Measurements from ENCODE around the gene DRD4.
A peak's percentile ranks its signal among the peaks of the same experiment; 100 is the strongest.

DRD4 gene

DNA sequence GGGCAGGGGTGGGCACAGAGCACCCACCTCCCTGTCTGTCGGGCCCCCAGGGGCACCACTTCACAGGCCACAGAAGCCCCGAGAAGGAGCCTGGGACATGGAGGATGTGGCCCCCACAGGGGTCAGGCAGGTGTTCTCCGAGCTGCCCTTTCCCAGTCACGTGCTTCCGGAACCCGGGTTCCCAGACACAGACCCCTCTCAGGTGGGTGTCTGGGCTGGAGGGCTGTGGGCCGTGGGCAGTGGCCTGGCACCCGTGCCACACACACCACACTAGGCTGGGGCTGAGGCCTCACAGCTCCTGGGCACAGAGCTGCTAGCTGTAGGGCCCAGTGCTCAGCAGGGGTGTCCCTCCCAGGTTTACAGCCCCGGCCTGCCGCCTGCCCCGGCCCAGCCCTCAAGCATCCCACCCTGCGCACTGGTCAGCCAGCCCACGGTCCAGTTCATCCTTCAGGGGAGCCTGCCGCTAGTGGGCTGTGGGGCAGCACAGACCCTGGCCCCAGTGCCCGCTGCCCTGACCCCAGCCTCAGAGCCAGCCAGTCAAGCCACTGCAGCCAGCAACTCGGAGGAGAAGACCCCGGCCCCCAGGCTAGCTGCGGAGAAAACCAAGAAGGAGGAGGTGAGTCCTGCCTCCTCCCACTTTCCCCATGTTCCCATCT lies 26.8 kb upstream of the DRD4 start:
- DNase-seq, result no peak

DNA sequence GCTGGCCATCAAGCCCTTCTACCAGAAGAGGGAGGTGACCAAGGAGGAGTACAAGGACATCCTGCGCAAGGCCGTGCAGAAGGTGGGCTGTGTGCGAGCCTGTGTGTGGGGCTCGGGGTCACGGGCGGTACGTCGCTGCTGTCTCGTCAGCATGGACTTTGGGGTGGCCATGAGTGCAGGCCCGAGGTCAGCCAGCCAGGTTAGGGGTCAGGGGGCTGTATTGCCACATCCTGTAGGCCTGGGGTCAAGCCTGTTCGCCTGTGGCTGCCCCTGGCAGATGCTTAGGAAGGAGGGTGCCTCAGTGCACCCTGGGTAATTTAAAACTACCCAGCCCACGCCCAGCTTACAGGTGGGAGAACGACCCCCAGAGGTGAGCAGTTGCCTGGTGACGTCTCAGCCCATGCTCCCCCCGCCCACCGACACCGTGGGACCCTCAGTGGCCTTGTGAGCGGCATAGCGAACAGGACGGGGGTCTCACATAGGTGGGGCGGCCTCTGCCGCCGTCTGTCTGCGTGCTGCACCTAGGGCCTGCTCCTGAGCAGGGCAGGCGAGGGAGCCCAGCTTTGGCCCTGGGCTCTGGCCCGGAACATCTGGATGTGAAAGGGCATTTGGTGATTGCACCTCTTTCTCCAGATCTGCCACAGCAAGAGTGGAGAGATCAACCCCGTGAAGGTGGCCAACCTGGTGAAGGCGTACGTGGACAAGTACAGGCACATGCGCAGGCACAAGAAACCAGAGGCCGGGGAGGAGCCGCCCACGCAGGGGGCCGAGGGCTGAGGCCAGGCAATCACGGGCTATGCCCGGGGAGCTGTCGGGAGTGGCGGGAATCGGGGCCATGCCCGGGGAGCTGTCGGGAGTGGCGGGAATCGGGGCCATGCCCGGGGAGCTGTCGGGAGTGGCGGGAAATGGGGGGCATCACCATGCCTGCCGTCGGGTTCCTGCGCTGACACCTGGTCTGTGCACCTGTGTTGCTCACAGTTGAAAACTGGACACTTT lies 25.8 kb upstream of the DRD4 start:
- no peak for DNase-seq

DNA sequence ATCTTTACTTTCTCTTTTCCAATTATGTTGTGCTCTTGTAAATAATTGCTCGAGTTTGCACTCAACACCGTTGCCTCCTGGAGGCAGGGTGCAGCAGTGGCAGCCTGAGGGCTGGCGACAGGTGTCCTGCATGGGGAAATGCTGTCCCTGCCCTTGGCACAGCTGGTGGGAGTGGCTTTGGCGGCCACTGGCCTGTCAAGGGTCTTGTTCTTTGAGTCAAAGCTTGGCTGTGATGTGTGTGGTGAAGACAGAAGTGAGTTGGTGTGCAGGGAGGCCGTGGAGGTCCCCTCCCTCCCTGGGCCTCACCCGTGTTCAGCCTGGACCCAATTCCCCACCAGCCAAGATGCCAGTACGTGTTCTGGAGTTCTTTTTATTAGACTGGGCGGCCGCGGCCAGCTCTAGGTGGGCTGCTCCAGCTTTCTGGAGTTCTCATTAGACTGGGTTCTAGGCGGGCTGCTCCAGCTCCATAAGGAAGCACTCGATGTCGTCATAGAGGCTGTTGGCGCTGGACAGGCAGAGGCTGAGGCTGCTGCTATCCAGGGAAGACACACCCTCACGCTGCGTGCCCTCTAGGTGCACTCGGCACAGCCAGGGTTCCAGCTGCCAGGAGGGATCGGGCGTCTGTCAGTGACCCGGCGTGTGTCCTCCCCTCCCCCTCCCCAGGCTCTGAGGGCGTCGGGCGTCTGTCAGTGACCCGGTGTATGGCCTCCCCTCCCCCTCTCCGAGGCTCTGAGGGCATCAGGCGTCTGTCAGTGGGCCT lies 24.7 kb upstream of the DRD4 start:
- no peak for DNase-seq

- no peak for DNase-seq
These were observed 24.1 kb upstream of the DRD4 start for GRCh38 chr11:612961-613300.

DNA sequence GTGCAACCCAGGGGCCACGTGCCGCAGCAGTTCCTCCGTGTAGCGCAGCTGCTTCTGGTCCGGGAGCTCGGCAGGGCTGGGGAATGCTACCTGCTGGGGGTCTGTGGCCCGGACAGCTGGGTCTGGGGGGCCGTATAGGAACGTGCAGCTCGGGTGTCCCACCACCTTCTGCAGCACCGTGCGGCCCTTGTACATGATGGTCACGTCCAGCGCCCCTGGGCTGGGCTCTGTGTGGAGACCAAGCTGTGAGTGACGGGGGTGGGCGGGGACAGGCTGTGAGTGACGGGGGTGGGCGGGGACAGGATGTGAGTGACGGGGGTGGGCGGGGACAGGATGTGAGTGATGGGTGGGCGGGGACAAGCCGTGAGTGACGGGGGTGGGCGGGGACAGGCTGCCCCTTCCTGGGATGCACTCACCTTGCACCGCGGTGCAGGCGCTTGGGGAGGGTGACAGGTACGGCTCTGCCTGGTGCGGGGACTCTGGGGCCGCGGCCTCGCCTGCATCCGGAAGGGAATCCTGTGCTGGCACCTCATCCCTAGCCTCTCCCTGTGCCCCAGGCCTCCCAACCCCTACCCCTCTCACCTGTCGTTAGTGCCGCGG lies 23.6 kb upstream of the DRD4 start:
- DNase-seq, result peak; percentile 12

DNA sequence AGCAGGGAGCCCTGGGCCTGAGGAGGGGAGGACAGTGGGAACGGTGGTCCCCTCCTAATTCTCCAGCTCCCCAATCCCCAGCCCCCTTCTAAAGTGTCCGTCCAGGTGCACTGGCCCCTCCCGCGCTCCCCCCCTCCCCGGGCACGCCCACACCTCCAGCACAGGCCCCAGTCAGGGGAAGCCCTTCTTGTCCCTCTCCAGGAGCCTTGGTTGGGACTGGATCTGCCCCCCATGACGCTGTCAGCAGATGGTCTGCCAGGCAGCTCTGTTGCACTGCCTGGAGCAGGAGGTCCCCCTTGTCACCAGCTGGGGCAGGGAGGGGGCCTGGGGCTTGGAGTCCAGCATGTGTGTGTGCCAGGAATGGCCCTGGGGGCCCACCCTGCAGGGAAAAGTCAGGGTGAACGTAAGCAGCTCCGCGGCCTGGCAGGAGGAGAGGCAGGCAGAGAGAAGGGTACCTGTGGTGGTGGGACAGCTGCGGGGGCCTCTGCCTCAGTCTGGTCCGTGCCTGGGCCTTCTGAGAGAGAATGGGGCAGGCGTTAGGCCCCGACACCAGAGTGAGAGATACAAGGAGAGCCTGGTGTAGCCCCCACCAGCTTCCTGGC lies 22.9 kb upstream of the DRD4 start:
- no peak for DNase-seq

DNA sequence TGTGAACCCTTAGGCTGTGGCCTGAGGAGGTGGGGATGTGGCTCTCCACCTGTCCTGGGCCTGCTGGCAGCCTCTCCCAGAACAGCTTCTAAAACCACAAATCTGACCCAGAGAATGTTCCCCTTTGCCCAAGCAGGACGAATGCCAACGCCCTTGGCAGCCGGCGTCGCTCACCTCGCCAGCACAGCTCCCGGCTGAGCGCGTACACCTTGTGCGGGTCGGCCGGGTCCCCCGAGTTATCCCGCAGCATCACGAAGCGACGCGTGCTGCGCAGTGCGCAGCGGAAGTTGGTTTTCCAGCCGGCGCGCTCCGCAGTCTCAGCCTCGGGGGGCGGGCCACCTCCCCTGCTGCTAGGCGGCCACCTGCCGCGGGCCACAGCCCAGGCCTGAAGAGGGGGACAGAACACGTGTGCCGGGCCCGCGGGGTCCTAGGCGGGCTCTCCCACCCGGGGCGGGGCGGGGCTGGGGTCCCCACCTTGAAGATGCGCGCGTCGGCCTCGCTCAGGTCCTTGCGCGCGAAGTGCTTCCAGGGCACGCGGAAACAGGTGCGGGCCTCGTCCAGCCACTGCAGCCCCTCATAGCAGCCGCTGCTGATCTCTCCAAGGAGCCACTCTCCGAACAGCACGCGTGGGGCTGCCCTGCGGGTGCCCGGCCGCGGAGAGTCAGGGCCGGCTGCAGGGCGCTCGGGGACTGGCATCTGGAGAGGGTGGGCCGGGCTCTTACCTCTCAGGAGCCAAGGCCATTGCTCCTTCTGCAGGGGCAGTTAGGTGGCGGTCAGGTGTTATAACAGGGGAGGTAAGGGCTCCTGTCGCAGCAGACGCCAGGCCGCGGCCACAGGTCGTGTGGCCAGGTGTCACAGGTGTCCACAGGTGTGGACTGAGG lies 22.2 kb upstream of the DRD4 start:
- no peak for DNase-seq

DNA sequence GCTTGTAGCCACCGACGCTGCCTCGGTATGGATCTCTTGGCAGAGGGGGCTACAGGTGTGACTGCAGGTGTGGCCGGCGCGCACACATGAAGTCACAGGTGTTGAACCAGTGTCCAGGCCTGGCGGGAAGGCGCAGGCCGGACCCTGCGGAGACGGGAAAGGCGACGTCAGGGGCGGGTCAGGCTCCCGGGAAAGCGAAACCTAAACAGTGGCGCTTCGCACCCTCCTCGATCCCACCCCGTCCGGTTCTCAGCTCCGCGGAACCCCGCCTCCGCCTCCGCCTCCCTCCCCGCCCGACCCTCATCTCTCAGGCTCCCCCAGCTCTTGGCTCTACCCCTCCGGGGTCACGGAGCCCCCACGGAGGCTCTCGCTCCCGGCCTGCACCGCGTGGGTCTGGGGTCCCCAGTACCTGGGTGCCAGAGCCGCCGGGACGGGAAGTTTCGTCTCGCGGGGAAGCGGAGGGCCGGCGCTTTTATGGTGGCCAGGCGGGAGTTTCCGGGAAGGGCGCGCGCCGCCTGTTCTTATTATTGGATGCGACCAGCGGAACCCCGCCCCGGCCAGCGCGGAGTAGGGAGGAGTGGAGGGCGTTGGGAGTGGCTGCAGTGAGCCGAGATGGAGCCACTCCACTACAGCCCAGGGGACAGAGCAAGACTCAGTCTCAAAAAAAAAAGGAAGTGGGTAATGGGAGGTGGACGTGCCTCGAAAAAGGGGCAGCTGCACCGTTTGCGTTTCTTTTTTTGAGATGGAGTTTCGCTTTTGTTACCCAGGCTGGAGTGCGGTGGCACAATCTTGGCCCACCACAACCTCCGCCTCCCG lies 21.4 kb upstream of the DRD4 start, which contains the start of gene IRF7:
TSS of gene IRF7 (minus strand) at position 447 of the 816 bp plus-strand sequence. CDS start 586 bp downstream, outside the sequence.
- peak; percentile 44 for DNase-seq

DNA sequence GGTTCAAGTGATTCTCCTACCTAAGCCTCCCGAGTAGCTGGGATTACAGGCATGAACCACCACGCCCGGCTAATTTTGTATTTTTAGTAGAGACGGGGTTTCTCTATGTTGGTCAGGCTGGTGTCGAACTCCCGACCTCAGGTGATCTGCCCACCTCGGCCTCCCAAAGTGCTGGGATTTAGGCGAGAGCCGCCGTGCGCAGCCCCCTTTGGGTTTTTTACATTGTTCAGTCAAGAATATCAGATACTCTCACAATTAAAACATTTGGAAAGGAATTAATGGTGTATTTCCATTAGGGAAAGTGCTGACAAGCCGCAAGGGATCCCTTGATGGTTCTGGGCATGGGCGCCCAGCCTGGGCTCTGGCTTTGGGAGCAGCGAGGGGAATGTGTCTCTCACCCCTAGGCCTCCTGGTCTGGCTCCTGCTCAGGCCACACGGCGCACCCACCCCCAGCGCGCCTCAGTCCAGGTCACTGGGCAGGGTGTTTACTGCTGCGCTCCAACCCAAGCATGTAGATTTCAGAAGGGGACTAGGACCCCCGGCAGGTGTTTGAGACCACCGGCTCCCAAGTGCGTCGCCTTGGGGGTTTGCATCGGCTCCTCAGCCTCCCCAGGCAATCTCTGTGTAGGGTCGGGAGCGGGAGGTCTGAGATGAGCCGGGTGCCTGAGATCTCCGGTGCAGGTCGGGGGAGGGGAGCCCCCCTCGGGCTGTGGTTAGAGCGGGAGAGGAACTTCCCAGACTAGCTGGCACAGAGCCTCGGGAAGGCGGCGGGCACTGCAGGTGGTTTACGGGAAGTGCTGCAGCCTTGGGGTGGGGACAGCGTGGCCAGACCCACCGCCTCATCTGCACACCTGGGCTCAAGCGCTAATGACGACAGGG lies 20.5 kb upstream of the DRD4 start:
- no peak for DNase-seq

DNA sequence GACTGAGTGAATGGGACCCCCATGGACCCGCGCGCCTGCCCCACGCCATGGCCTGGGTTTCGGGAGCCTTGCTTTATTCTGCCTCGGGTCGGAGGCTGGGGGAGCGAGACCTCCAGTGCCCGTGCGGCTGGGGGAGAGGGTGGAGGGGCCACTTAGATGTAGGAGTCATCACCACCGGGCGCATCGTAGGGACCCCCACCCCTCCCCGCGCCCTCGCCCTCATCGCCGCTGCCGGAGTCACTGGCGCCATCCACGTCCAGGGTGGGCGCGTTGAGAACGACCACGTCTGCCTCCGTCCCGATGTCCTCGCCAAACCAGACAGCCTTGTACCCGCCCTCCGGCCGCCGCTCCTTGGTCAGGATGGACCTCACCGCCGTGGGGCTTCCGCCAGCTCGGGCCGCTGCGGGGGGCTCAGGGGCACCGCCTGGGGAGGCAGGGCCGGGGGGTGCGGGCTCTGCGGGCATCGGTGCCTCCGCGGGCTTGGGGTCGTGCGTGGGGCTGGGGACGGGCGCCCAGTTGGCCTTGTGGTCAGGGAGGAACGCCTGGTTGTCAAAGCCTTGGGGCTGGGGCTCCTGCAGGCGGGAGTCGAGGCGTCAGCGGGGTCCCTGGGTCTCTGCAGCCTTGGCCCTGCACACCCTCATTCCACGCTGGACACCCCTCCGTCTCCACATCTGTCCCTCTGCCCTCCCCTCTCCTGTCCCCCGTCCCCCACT lies 19.7 kb upstream of the DRD4 start:
- DNase-seq, result no peak

DNA sequence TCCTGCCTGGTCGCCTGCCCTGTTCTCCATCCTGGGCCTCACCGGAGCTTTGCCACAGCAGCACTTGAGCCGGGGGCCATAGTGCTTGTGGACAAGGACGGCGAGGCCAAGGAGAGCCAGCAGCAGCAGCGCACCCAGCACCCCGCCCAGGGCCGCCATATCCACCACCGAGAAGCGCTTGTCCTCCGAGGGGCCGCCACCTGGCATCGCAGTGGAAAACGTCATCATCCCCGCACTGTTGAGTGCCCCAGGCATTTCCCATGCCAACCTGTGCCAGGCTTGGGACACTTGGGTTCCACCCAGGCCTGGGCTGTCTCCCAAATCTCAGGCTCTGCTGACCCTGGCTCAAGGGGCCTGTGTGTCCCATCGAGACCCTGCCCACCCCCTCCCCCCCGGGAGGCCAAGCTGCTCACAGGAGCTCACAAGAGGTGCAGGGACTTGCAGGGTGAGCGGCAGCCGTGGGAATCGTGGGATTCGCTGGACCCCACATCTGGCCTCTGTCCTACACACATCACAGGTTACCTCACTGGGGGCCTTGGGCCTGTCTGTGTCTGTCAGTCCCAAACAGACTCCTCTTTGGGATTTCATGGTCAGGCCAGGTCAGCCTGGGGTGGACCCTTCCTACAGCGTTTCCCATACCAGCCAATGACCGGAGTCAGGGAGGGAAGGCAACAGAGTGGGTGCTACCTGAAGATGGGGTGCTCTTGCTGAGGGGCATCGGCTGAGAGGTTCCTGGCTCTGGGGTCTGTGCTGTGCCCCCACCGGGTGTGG lies 19.0 kb upstream of the DRD4 start:
- DNase-seq, result no peak

DNA sequence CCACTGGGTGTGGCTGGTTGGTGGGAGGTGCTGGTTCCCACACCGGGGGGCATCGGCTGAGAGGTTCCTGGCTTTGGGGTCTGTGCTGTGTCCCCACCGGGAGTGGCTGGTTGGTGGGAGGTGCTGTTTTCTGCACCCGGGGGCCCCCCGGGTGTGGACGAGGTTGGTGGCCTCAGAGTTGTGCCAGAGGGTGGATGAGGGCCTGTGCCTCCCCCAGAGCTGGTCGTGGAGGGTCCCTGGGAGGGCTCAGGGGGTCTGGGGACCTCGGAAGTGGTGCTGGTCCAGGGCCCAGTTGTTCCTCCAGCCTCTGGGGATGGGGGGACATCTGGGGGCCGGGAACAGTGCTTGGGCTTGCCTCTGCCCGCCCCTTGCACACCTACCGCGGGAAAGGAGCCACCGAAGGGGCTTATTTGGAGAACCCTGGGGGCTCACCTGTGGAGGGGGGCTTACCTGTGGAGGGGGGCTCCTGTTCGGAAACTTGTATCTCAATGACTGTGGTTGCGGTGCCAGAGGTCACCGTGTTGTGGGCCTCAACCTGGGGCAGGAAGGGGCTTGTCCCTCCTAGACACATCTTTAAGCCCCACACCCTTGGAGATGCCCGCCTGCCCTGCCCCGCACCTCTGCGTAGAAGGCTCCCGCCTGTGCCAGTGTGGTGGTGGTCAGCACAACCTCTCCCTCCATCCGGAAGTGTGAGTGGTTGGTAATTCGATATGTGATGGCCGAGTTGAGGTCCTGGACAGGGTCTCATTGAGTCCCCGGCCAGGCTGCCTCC lies 18.0 kb upstream of the DRD4 start:
- DNase-seq, result no peak

GRCh38 chr11:619628-620050 lies 17.4 kb upstream of the DRD4 start:
- no peak for DNase-seq

GRCh38 chr11:620201-620600 lies 16.9 kb upstream of the DRD4 start:
- DNase-seq, result no peak

DNA sequence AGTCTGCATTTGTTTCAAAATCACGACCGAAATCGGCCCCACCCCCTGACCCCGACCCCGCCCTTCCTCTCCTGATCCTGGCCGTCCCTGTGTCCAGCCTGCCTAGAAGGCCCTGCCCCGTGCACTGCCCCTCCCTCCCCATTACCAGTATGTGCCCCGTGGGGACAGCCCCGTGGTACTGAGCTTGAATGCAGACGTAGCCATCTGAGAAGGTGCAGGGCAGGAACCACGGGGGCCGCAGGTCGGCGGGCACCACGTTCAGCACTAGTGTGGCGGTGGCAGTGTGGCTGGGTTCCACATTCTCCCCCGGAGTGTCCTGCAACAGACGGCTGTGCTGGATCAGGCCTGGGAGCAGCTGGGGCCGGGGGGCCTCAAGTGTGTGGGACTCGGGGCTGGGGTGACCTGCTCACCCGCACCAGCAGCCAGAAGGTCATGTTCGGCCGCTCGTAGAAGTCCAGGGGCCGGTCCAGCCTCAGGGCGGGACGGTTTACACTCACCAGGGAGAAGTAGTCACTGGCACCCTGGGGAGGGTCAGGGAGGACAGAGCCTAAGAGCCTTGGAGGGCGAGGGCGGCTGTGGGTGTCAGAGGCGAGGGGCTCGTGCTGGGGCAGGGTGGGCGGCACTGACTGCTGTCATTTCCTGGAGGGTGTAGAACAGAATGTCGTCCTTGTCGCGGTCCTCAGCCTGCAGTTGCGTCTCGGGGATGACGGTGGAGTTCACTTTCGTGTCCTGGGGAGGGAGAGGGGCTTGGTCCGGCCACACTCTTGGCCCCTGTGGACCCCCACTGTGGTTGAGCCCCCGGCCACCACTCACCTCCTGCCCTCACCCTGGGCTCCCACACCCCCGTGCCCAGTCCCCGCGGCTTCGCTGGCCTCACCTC lies 15.9 kb upstream of the DRD4 start:
- no peak for DNase-seq

DNA sequence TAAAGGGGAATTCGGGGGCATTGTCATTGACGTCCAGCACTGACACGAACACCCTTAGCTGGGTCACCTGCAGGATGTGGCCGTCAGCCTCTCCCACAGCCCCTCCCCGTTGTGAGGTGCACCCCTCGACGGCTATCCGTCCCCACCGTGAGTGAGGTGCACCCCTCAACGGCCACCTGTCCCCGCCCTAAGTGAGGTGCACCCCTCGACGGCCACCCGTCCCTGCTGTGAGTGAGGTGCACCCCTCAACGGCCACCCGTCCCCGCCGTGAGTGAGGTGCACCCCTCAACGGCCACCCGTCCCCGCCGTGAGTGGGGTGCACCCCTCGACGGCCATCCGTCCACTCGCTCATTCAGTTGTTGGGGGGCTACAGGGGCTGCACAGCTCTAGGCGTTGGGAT lies 15.2 kb upstream of the DRD4 start:
- no peak for DNase-seq
